Choroid plexus epithelial cell (primary cell): ENCODE data around the gene BTBD2.
A peak's percentile ranks its signal among the peaks of the same experiment; 100 is the strongest.

ENCODE experiments used
- DNase-seq: peaks from one replicate; pipeline ENCODE4 v3.0.0-alpha.2; 2010; ENCODE audit warnings: low read depth
- H3K4me3 ChIP-seq: 2 replicates; pipeline ENCODE4 v1.5.1; 2011; ENCODE audit warnings: low read depth, mild to moderate bottlenecking, control low read depth, low read length, moderate library complexity
- TF ChIP-seq, protein P1 (sequence below): conservative IDR thresholded peaks from 2 replicates; pipeline ENCODE4 v1.5.1; 2011; ENCODE audit warnings: low read depth, mild to moderate bottlenecking, control low read depth, inconsistent platforms, low read length, moderate library complexity

The BTBD2 gene

DNA sequence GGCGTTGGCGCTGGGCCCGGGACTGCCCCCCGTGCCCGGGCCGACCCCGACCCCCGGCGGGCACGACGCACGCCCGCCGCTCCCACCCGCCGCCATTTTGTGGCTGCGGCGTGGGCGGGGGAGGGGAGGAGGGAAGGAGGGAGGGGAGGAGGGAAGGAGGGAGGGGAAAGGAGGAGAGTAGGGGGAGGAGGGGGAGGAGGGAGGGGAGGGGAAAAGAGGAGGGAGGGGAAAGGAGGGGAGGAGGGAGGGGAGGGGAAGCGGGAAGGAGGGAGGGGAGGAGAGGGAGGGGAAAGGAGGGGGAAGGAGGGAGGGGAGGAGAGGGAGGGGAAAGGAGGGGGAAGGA, at the start of gene BTBD2:
Gene BTBD2, minus strand, starts transcription at position 107 of the 343 bp plus-strand sequence. Its CDS starts 11 bp downstream, at position 96.
- TF ChIP-seq, protein P1, sequence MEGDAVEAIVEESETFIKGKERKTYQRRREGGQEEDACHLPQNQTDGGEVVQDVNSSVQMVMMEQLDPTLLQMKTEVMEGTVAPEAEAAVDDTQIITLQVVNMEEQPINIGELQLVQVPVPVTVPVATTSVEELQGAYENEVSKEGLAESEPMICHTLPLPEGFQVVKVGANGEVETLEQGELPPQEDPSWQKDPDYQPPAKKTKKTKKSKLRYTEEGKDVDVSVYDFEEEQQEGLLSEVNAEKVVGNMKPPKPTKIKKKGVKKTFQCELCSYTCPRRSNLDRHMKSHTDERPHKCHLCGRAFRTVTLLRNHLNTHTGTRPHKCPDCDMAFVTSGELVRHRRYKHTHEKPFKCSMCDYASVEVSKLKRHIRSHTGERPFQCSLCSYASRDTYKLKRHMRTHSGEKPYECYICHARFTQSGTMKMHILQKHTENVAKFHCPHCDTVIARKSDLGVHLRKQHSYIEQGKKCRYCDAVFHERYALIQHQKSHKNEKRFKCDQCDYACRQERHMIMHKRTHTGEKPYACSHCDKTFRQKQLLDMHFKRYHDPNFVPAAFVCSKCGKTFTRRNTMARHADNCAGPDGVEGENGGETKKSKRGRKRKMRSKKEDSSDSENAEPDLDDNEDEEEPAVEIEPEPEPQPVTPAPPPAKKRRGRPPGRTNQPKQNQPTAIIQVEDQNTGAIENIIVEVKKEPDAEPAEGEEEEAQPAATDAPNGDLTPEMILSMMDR: no peak
- DNase-seq: peak; percentile 88
- peak within 1 kb of the TSS; percentile 68 for H3K4me3 ChIP-seq

GRCh38 chr19:2064788-2065524, 49.4 kb upstream of the BTBD2 start:
- TF ChIP-seq, protein P1: no peak
- DNase-seq: no peak
- H3K4me3 ChIP-seq: no peak overlapping the region

GRCh38 chr19:2064395-2064787, 48.9 kb upstream of the BTBD2 start:
- TF ChIP-seq, protein P1: no peak
- no peak for DNase-seq
- no peak overlapping the region for H3K4me3 ChIP-seq

DNA sequence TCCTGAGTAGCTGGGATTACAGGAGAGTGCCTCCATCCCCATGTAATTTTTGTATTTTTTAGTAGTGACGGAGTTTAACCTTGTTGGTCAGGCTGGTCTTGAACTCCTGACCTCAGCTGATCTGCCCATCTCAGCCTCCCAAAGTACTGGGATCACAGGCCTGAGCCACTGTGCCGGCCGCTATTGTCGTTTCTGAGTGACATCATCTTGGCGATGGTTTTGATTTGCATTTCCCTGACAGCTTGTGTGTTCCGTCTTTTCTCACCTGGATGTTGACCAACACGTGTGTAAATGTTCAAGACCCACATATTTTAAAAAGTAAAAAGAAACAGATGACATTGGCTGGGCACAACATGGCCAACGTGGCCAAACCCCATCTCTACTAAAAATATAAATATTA, 48.3 kb upstream of the BTBD2 start:
- no peak for DNase-seq
- H3K4me3 ChIP-seq: no peak overlapping the region
- TF ChIP-seq, protein P1: no peak

DNA sequence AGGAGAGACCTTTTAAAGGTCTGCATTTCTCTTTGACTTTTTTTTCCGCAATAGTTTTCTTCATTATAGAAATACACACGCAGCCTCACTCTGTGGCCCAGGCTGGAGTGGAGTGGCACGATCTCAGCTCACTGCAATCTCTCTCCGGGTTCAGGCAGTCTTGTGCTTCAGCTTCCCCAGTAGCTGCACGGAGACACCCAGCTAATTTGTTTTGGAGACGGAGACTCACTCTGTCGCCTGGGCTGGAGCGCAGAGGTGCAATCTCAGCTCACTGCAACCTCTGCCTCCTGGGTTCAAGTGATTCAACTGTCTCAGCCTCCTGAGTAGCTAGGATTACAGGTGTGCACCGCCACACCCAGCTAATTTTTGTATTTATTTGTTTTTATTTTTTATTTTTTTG, 47.3 kb upstream of the BTBD2 start:
- H3K4me3 ChIP-seq: no peak overlapping the region
- TF ChIP-seq, protein P1: no peak
- DNase-seq: no peak

DNA sequence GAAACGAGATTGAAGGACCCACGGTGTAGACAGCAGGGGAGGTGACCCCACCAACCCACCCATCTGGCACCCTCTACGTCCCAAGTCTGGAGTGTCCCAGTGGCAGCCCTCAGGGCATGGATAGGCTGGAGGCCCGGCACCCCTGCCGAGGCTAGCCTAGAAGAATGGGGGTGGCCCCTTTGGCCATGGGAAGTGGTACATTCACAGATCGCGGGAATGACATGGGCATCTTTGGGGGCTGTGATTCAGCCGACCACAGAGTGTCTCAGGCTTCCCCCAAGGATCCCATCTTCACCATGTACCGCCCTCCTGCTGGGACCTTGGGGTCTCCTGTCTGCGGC, 46.8 kb upstream of the BTBD2 start:
- no peak for DNase-seq
- TF ChIP-seq, protein P1: no peak
- H3K4me3 ChIP-seq: no peak overlapping the region
